ENCODE measurements around the gene DNM2. TPM values are rescaled to one million over a fixed set of nuclear protein-coding genes. Genes with fewer than 3 reads are reported as not detected.

Gene DNM2
- total and polyA plus RNA-seq, 9 of the 15 experiments (the other 6 are each of a cell fraction or from before 2014, with no cell fraction given): 2.2 to 161 (median 72.6) TPM

GRCh38 chr19:10749435-10750384 is 31.8 kb downstream of the DNM2 start (continued):
- TF ChIP-seq CEBPZ (IDR thresholded peaks at IDR 0.05; ENCODE audit: borderline replicate concordance, low read depth, low read length) (no peak), RBM25 (IDR thresholded peaks at IDR 0.05; ENCODE audit: low read depth, low read length, severe bottlenecking) (peak; percentile 68), ZFP36 (IDR thresholded peaks at IDR 0.05; ENCODE audit: low read depth, low read length, partially characterized antibody) (peak; percentile 84), ETV5 (CRISPR knock-in tag; IDR thresholded peaks at IDR 0.05; ENCODE audit: low read depth) (0 out of 2 replicates have a peak, but pooled peaks have one; percentile 25), RCOR1 (IDR thresholded peaks at IDR 0.05; ENCODE audit: borderline replicate concordance in 1 of 2, low read depth in 2 of 2, low read length in 2 of 2) (0 out of 4 replicates have a peak, but pooled peaks of 1 of the 2 experiments have one; percentile 30), RREB1 (CRISPR knock-in tag; IDR thresholded peaks at IDR 0.05) (0 out of 2 replicates have a peak, but pooled peaks have one; percentile 19), PHF21A (IDR thresholded peaks at IDR 0.05; ENCODE audit: borderline replicate concordance, low read depth) (no peak), KLF6 (CRISPR knock-in tag; IDR thresholded peaks at IDR 0.05; ENCODE audit: borderline replicate concordance) (no peak), L3MBTL2 (IDR thresholded peaks at IDR 0.05) (no peak), HNRNPK (IDR thresholded peaks at IDR 0.05; ENCODE audit: low read depth, low read length, poor library complexity, severe bottlenecking) (no peak), HDAC2 (IDR thresholded peaks at IDR 0.05) (peak; percentile 41; the same call in 1 of the 2 replicates), NCOR1 (IDR thresholded peaks at IDR 0.05) (no peak), BCOR (IDR thresholded peaks at IDR 0.05) (peak; percentile 95), GABPB2 (CRISPR knock-in tag; conservative IDR thresholded peaks at IDR 0.05) (no peak), ELF2 (CRISPR knock-in tag; IDR thresholded peaks at IDR 0.05) (peak; percentile 51; the same call in 1 of the 2 replicates), KDM1A (IDR thresholded peaks at IDR 0.05) (peak in 1 of 2 experiments; percentile 46; a peak in 2 of 4 replicates), GABPA (tag; conservative IDR thresholded peaks at IDR 0.05; ENCODE audit: low read depth) (peak; percentile 40), MXI1 (IDR thresholded peaks at IDR 0.05; ENCODE audit: low read depth, low read length) (no peak), NFRKB (IDR thresholded peaks at IDR 0.05; ENCODE audit: low read depth) (0 out of 2 replicates have a peak, but pooled peaks have one; percentile 37)
